GM12878 (cell line): ENCODE data around the gene MTFP1. TPM values are rescaled to one million over a fixed set of nuclear protein-coding genes. Genes with fewer than 3 reads are reported as not detected.

Experiments
- BHLHE40 ChIP-seq, 2 experiments: fragments of 450-650 bp in 1 of 2; IDR thresholded peaks; 2 replicates each; pipeline ENCODE4 v1.6.1; 2011 to 2017; ENCODE audit warnings: low read depth in 2 of 2, borderline replicate concordance in 1 of 2, improper control_type of control experiment in 1 of 2, low read length in 1 of 2, mild to moderate bottlenecking in 1 of 2
- CBX3 ChIP-seq: fragments of 200-600 bp; sonication (generic); IDR thresholded peaks from 2 replicates; pipeline ENCODE4 v1.6.1; 2016; ENCODE audit warnings: low read depth, borderline replicate concordance
- E2F8 ChIP-seq: fragments of 450-650 bp; IDR thresholded peaks from 2 replicates; pipeline ENCODE4 v1.6.1; 2018; ENCODE audit warnings: mild to moderate bottlenecking, low read depth, moderate library complexity; ENCODE audit not compliant: partially characterized antibody
- ELK1 ChIP-seq: IDR thresholded peaks from 2 replicates; pipeline ENCODE4 v1.6.1; 2012; ENCODE audit warnings: low read depth, low read length, improper control_type of control experiment
- IRF4 ChIP-seq: IDR thresholded peaks from 2 replicates; pipeline ENCODE4 v1.6.1; 2011; ENCODE audit warnings: low read depth, low read length
- MTA2 ChIP-seq: fragments of 450-650 bp; IDR thresholded peaks from 2 replicates; pipeline ENCODE4 v1.6.1; 2016; ENCODE audit warnings: low read depth, mild to moderate bottlenecking, moderate library complexity
- MTA3 ChIP-seq: IDR thresholded peaks from 2 replicates; pipeline ENCODE4 v1.6.1; 2012; ENCODE audit warnings: low read length, inconsistent platforms, borderline replicate concordance
- RAD51 ChIP-seq: fragments of 450-650 bp; IDR thresholded peaks from 2 replicates; pipeline ENCODE4 v1.6.1; 2016; ENCODE audit warnings: moderate library complexity, mild to moderate bottlenecking, inconsistent platforms
- REST ChIP-seq: IDR thresholded peaks from 2 replicates; pipeline ENCODE4 v1.6.1; 2012; ENCODE audit warnings: mild to moderate bottlenecking, low read depth, low read length
- RUNX3 ChIP-seq: IDR thresholded peaks from 2 replicates; pipeline ENCODE4 v1.6.1; 2012; ENCODE audit warnings: low read length, inconsistent platforms
- SMAD5 ChIP-seq: IDR thresholded peaks from 2 replicates; pipeline ENCODE4 v1.6.1; 2016; ENCODE audit warnings: antibody characterized with exemption, low read depth
- SMC3 ChIP-seq: IDR thresholded peaks from 2 replicates; pipeline ENCODE4 v1.6.1; 2011; ENCODE audit warnings: low read length, improper control_type of control experiment, borderline replicate concordance
- SUPT20H ChIP-seq: IDR thresholded peaks from 2 replicates; pipeline ENCODE4 v1.6.1; 2011; ENCODE audit warnings: low read depth, mild to moderate bottlenecking, low read length, moderate library complexity, borderline replicate concordance; ENCODE audit not compliant: control insufficient read depth
- SUZ12 ChIP-seq: fragments of 200-600 bp; sonication (generic); IDR thresholded peaks from one replicate; pipeline ENCODE4 v1.6.1; 2018; ENCODE audit warnings: antibody characterized with exemption, mild to moderate bottlenecking; ENCODE audit not compliant: unreplicated experiment
- YY1 ChIP-seq: IDR thresholded peaks from 2 replicates; pipeline ENCODE4 v1.6.1; 2011; ENCODE audit warnings: low read depth, mild to moderate bottlenecking, low read length
- ZNF207 ChIP-seq: fragments of 450-650 bp; IDR thresholded peaks from 2 replicates; pipeline ENCODE4 v1.6.1; 2014; ENCODE audit warnings: antibody characterized with exemption, mild to moderate bottlenecking, borderline replicate concordance
- ZNF384 ChIP-seq: IDR thresholded peaks from 2 replicates; pipeline ENCODE4 v1.6.1; 2012; ENCODE audit warnings: low read depth, mild to moderate bottlenecking, low read length, improper control_type of control experiment, borderline replicate concordance
- ZNF592 ChIP-seq: fragments of 450-650 bp; IDR thresholded peaks from 2 replicates; pipeline ENCODE4 v1.6.1; 2017; ENCODE audit warnings: mild to moderate bottlenecking, moderate library complexity
- polyA plus RNA-seq, 11 experiments: library from polyadenylated mRNA; depleted of rRNA in 4 of 11; unstranded in 6 of 11; stranded (reverse) in 5 of 11; fragments of >200 nt; fragmentation: Nextera tagmentation in 4 of 11; fragmentation: Illumina TruSeq in 1 of 11; extraction: Ambion mirVana in 4 of 11; extraction: Trizol in 1 of 11; gene quantifications; 1 replicate in 1 of 11; 2 replicates in 10 of 11; pipeline versions ENCODE4 v1.2.1 to v1.2.3, GENCODE V29; 2011 to 2016; ENCODE audit warnings: inconsistent platforms in 2 of 11, missing spikeins in 2 of 11, low read depth in 1 of 11
- total RNA-seq, 4 experiments: library from RNA; depleted of rRNA in 3 of 4; stranded (reverse); fragments of >200 nt in 3 of 4; fragmentation: Illumina TruSeq in 1 of 4; extraction: Trizol in 1 of 4; gene quantifications; 2 replicates each; pipeline versions ENCODE4 v1.2.1 to v1.2.3, GENCODE V29; 2013 to 2021
- TF ChIP-seq, protein P1 (sequence below): IDR thresholded peaks from 2 replicates; pipeline ENCODE4 v1.6.1; 2011; ENCODE audit warnings: low read depth, mild to moderate bottlenecking, low read length, moderate library complexity, borderline replicate concordance; ENCODE audit errors: extremely low read depth

The MTFP1 gene
- total and polyA plus RNA-seq, 10 of the 15 experiments (the other 5 are each of a cell fraction or from before 2014, with no cell fraction given) = 20.5 to 133 (median 59.8) TPM

DNA sequence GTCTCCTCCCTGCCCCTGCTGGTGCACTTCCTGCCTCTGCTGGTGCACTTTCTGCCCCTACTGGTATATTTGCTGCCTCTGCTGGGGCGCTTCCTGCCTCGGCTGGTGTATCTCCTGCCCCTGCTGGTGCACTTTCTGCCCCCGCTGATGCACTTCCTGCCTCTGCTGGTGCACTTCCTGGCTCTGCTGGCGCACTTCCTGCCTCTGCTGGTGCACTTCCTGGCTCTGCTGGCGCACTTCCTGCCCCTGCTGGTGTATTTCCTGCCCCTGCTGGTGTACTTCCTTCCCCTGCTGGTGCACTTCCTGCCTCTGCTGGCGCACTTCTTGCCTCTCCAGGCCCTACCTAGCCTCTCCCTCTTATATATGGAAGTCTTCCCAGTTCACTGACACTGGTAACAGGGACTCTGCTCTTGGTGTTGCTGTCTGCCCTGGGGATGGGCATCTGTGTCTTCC, 10.1 kb downstream of the MTFP1 start (continued):
- TF ChIP-seq BHLHE40 (IDR thresholded peaks at IDR 0.05; ENCODE audit: borderline replicate concordance in 1 of 2, low read depth in 2 of 2, low read length in 1 of 2) (no peak), RUNX3 (0 out of 2 replicates have a peak, but pooled peaks have one; percentile 22), YY1 (no peak), IRF4 (no peak), E2F8 (no peak), REST (no peak), MTA2 (no peak), SUPT20H (no peak), RAD51 (no peak), ELK1 (no peak), SMAD5 (no peak), MTA3 (no peak), SMC3 (no peak), SUZ12 (no peak), ZNF592 (no peak), ZNF384 (no peak), ZNF207 (no peak), CBX3 (no peak)
- TF ChIP-seq, protein P1, sequence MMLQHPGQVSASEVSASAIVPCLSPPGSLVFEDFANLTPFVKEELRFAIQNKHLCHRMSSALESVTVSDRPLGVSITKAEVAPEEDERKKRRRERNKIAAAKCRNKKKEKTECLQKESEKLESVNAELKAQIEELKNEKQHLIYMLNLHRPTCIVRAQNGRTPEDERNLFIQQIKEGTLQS = no peak
